GM12872 (cell line): ENCODE data around the gene CDKL1.

Source experiments
- TF ChIP-seq, protein P1 (sequence below): IDR thresholded peaks from 3 replicates; pipeline ENCODE4 v1.5.1; 2011; ENCODE audit warnings: low read depth, mild to moderate bottlenecking, low read length, moderate library complexity; ENCODE audit not compliant: insufficient read depth

CDKL1 gene

GRCh38 chr14:50360851-50361250, 35.8 kb downstream of the CDKL1 start:
- TF ChIP-seq, protein P1, sequence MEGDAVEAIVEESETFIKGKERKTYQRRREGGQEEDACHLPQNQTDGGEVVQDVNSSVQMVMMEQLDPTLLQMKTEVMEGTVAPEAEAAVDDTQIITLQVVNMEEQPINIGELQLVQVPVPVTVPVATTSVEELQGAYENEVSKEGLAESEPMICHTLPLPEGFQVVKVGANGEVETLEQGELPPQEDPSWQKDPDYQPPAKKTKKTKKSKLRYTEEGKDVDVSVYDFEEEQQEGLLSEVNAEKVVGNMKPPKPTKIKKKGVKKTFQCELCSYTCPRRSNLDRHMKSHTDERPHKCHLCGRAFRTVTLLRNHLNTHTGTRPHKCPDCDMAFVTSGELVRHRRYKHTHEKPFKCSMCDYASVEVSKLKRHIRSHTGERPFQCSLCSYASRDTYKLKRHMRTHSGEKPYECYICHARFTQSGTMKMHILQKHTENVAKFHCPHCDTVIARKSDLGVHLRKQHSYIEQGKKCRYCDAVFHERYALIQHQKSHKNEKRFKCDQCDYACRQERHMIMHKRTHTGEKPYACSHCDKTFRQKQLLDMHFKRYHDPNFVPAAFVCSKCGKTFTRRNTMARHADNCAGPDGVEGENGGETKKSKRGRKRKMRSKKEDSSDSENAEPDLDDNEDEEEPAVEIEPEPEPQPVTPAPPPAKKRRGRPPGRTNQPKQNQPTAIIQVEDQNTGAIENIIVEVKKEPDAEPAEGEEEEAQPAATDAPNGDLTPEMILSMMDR = no peak

DNA sequence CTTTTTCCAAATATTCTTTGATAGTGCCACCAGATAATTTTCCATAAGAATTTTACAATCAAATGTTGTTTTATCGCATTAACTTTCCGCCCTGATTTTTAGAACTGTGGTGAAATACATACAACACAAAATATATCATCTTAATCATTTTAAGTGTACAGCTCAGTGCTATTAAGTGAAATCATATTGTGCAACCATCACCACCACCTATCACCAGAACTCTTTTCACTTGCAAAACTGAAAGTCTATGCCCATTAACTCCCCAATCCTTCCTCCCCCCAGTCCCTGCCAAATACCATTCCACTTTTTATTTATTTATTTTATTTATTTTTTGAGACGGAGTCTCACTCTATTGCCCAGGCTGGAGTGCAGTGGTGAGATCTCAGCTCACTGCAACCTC, 36.6 kb downstream of the CDKL1 start:
- TF ChIP-seq, protein P1 = no peak

DNA sequence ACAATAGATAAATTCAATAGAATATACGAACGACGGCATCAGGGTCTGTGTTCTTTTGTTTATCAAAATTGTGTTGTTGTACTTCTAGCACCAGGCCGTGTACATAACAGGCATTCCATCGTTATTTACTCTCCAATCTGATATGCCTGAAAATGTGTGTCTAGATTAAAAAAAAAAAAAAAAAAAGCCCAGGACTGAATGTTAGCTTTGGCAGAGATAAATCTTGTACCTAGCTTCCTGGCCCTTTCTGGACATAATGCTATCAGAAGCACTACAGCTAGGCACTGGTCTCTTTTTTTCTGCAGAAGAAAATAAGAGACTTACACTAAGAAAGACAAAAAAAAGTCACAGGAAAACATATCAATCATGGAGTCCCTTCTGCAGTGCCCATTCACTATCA, 37.0 kb downstream of the CDKL1 start:
- TF ChIP-seq, protein P1 = no peak

DNA sequence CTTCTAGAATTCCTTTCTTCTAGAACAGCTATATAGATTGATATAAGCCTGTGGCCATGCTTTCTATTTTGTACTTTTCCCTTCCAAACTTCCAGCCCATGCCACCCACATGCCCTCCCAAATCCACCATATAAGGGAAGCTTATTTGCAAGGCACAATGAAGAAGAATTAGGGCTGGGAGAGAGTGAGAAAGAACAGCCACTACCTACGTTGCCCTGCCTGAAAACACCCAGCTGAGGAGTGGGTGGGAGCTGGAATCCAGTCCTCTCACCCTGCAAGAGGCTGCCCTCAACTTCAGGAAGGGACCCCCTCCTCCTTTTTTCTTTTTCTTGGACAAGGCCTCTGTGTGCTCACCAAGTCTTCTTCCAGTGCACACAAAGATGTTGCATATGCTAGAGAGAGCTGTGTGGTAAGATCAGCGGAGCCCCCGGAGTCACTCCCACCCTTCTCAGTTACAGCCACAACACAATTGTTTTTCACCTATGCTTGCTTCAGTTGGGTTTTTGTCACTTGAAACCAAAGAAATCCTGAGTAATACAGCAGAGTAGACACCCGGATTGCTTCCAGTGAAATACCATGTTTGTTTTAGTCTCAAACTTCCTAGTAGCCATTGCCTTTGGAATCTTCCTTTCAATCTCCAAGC, 38.8 kb downstream of the CDKL1 start:
- TF ChIP-seq, protein P1 = no peak

GRCh38 chr14:50357124-50357523, 39.6 kb downstream of the CDKL1 start:
- TF ChIP-seq, protein P1 = no peak

DNA sequence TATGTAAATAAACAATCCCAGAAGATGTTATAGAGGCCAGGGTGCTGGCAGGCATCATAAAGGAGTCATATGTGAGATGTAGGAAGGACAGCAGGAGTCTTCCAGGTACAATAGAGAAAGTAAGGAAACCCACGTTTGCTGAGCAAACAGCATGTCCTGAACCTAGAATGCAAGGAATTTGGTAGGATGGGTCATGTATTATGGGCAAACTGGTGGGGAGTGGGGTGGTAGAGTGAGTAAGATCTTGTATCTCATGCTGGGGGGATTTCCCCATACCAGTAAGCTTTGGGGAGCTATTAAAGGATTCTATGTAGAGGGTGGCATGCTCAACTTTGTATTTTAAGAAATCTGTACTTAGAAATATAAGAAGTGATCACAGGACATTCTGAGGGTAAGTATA, 41.0 kb downstream of the CDKL1 start:
- TF ChIP-seq, protein P1 = no peak

DNA sequence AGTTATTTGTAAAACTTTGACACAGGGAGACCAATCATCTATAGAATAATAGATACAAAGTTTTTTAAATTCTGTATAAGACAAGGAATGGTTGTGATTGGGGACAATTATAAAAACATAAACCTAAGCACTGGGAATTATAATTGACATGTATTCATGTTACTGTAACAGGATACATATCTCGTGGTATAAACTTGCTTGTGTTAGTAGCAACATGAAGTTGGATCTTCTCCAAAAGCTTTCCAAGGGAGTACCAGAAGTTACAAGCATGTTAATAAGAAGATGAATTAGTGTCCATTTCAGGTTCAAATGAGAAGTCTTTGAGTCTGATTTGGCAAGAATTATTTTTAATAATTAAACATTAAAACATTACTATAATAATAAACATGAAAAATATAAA, 42.2 kb downstream of the CDKL1 start:
- TF ChIP-seq, protein P1 = no peak
